ENCODE results near the gene LCE1E. TPM values are rescaled to one million over a fixed set of nuclear protein-coding genes. Genes with fewer than 3 reads are reported as not detected.

Gene LCE1E
- total RNA-seq, 1 donor = not detected

Other genes starting within 250 kb of the LCE1E start
- not detected in 2 replicates for gene LCE3E, start 219.5 kb upstream of the LCE1E start, total RNA-seq (ENCODE audit: low replicate concordance)
- not detected in 2 replicates for gene LCE3D, start 205.7 kb upstream of the LCE1E start, total RNA-seq (ENCODE audit: low replicate concordance)
- not detected in 2 replicates for gene LCE3C, start 186.0 kb upstream of the LCE1E start, total RNA-seq (ENCODE audit: low replicate concordance)
- gene LCE3B, start 172.4 kb upstream of the LCE1E start, total RNA-seq (ENCODE audit: low replicate concordance) = not detected in 2 replicates
- gene LCE3A, start 163.2 kb upstream of the LCE1E start, total RNA-seq (ENCODE audit: low replicate concordance) = not detected in 2 replicates
- gene LCE2D, start 122.9 kb upstream of the LCE1E start, total RNA-seq (ENCODE audit: low replicate concordance) = not detected in 2 replicates
- gene LCE2C, start 111.0 kb upstream of the LCE1E start, total RNA-seq (ENCODE audit: low replicate concordance) = not detected in 2 replicates
- gene LCE2B, start 100.1 kb upstream of the LCE1E start, total RNA-seq (ENCODE audit: low replicate concordance) = not detected in 2 replicates
- not detected in 2 replicates for gene LCE2A, start 87.9 kb upstream of the LCE1E start, total RNA-seq (ENCODE audit: low replicate concordance)
- gene LCE4A, start 78.1 kb upstream of the LCE1E start, total RNA-seq (ENCODE audit: low replicate concordance) = not detected in 2 replicates
- not detected in 2 replicates for gene KPRP, start 28.2 kb upstream of the LCE1E start, total RNA-seq (ENCODE audit: low replicate concordance)
- gene LCE1F, start 11.1 kb upstream of the LCE1E start, total RNA-seq (ENCODE audit: low replicate concordance) = not detected in 2 replicates
- not detected in 2 replicates for gene LCE1D, start 10.5 kb downstream of the LCE1E start, total RNA-seq (ENCODE audit: low replicate concordance)
- not detected in 2 replicates for gene LCE1C, start 20.4 kb downstream of the LCE1E start, total RNA-seq (ENCODE audit: low replicate concordance)
- gene LCE1B, start 25.7 kb downstream of the LCE1E start, total RNA-seq (ENCODE audit: low replicate concordance) = not detected in 2 replicates
- not detected in 2 replicates for gene LCE1A, start 41.2 kb downstream of the LCE1E start, total RNA-seq (ENCODE audit: low replicate concordance)
- gene LCE6A, start 56.6 kb downstream of the LCE1E start, total RNA-seq (ENCODE audit: low replicate concordance) = not detected in 2 replicates
- gene LCE7A, start 73.7 kb downstream of the LCE1E start, total RNA-seq (ENCODE audit: low replicate concordance) = not detected in 2 replicates
- not detected in 2 replicates for gene SMCP, start 92.1 kb downstream of the LCE1E start, total RNA-seq (ENCODE audit: low replicate concordance)
- gene IVL, start 122.3 kb downstream of the LCE1E start, total RNA-seq (ENCODE audit: low replicate concordance) = not detected in 2 replicates
- not detected in 2 replicates for gene SPRR5, start 160.9 kb downstream of the LCE1E start, total RNA-seq (ENCODE audit: low replicate concordance)
- gene SPRR4, start 184.4 kb downstream of the LCE1E start, total RNA-seq (ENCODE audit: low replicate concordance) = not detected in 2 replicates
- not detected in 2 replicates for gene SPRR1A, start 197.8 kb downstream of the LCE1E start, total RNA-seq (ENCODE audit: low replicate concordance)
- gene SPRR3, start 215.5 kb downstream of the LCE1E start, total RNA-seq (ENCODE audit: low replicate concordance) = not detected in 2 replicates
- gene SPRR1B, start 244.9 kb downstream of the LCE1E start, total RNA-seq (ENCODE audit: low replicate concordance) = not detected in 2 replicates